GM18499 (cell line): ENCODE data around the gene SLC2A6.

Experiments used
- ATAC-seq: cut with Tn5 transposase; IDR thresholded peaks from one replicate; pipeline ENCODE4 v1.9.1; 2021; ENCODE audit warnings: moderate number of reproducible peaks; ENCODE audit not compliant: insufficient read depth, unreplicated experiment

Gene SLC2A6, protein sequence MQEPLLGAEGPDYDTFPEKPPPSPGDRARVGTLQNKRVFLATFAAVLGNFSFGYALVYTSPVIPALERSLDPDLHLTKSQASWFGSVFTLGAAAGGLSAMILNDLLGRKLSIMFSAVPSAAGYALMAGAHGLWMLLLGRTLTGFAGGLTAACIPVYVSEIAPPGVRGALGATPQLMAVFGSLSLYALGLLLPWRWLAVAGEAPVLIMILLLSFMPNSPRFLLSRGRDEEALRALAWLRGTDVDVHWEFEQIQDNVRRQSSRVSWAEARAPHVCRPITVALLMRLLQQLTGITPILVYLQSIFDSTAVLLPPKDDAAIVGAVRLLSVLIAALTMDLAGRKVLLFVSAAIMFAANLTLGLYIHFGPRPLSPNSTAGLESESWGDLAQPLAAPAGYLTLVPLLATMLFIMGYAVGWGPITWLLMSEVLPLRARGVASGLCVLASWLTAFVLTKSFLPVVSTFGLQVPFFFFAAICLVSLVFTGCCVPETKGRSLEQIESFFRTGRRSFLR

DNA sequence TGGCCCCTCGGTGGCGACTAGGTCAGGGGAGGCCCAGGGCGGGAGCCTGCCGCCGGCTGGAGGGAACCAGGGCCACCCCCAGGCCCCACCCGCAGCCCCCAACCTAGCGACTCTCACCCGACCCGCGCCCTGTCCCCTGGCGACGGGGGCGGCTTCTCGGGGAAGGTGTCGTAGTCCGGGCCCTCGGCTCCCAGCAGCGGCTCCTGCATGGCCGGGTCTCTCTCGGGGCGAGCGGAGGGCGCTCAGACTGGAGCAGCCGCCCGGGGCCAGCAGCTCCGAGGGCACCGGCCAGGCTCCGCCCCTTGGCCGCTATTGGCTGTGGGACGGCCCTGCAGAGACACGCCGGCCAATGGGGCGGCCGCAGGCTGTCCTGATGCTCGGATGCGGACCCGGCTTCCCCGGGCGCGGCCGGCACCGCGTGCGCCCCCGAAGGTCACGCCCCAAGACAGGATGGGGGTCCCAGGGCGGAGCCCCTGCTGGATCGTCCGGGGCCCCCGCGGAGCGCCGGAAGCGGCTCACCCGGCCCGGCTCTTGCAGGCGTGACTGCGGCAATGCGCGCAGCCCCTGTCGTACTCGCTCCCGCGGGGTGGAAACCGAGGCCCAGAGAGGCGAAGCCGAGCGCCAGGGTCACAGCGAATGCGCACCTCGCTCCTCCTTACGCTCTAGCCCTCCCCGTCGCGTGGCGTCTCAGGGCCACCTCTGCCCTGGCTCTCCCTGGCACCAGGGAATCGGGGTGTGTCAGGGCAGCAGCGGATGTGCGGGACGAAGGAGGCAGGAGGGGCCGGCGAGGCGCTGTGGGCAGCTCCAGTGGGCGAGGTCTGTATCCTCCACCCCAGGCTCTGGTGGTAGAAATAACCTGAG, at the start of gene SLC2A6:
TSS of gene SLC2A6 (minus strand) at position 249 of the 861 bp plus-strand sequence. CDS start at position 209, 40 bp downstream.
- ATAC-seq: no peak

DNA sequence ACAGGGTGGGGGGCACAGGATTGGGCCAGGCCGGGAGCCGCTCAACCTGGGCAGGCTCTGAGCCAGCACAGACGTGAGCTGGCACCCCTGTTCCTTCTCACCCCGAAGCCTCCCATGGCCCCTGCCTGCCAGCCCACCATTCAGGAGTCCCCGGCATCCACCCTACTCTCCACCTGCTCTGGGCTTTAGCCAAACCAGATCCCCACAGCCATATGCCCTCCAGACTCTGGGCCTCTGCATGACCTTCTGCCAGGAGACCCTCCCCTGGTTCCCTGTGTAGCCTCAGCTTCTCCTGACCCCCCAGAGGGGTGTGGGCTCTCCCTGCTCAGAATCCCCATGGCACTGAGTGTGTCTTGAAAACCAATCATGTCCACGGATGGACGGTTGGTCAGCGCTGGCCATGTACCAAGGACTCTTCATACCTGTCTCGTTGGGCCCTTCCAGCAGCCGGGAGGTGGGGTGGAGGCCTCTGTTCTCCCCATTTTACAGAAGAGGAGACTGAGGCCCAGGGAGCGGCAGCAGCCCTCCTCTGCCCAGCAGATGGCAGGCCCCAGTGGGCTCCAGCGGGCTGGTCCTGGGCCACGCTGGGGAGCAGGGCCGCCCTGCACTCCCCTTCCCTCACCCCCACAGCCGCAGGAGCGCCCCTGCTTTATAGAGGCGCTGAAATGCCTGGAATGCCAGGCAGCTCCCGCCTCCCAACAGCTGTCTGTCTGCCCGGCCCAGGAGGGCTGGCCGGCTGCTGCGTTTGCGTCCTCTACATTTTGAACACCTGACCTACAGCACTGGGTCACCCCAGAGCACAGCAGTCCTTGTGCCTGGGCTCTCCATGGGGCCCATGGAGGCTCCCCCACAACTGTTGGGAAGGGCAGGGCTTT, 49.3 kb upstream of the SLC2A6 start:
- no peak for ATAC-seq

DNA sequence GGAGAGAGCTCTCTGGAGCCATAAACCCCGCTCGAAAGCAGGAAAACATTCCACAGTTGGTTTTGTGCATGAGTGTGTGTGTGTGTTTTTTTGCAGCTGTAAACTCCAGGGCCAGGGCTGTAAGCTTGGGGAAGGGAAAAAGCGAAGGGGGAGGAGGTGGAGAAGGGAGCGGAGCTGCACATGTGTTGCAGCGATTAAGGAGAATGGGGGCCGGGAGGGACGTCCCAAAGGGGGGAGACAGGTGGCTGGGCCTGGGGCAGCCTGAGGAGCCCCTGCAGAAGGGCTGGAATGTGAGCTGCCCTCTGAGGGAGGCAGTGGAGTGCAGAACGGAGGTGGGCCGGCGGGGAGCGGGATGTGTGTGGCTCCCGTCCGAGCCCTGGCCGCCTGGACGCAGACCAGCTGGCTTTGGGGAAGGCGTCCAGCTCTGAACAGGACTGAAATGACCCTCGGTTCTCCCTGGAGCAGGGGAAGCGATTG, 48.6 kb upstream of the SLC2A6 start:
- ATAC-seq: no peak

DNA sequence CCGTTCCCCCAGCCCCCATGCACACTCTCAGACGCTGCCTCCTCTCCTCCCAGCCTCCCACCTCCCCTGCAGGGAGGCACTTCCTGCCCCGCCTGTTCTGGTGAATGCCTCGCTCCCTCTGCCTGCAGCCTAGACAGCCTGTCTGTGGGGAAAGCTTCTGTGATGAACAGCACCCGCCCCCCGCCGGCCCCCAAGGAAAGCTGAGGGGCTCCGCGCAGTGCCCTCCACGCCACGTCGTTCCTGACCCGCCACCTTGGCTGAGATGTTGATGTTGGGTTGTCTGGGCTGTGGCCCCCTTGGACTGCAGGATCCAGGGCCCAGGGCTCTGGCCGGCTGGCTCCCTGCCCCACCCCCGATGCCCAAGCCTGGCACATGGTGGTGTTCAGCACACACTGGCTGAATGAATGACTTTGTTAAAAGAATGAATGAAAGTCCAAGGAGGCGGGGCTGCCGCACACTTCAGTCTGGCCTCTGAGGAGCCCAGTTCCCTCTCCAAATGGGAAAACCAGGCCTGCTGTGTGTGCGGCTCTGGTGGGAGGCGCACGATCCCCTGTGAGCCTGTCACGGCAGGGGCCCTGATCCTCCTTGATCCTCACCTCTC, 47.9 kb upstream of the SLC2A6 start:
- no peak for ATAC-seq

DNA sequence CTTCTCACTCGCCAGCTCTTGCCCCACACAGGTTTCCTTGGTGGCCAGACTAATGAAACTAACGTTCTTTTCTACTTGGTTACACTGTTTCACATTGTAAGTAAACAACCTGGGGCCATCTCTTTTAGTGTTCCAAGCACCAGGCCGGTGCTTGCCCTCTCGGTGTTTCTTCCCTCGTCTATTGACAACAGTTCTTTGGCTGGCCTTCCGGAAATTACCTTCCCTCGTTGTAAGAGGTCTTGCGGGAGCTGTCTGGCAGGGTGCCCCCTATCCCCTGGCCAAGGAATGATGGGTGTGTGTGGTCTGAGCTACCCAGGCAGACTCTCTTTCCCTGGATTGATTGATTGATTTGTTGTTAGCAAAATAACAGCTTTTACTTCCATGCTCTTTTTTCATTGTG, 46.8 kb upstream of the SLC2A6 start:
- no peak for ATAC-seq

DNA sequence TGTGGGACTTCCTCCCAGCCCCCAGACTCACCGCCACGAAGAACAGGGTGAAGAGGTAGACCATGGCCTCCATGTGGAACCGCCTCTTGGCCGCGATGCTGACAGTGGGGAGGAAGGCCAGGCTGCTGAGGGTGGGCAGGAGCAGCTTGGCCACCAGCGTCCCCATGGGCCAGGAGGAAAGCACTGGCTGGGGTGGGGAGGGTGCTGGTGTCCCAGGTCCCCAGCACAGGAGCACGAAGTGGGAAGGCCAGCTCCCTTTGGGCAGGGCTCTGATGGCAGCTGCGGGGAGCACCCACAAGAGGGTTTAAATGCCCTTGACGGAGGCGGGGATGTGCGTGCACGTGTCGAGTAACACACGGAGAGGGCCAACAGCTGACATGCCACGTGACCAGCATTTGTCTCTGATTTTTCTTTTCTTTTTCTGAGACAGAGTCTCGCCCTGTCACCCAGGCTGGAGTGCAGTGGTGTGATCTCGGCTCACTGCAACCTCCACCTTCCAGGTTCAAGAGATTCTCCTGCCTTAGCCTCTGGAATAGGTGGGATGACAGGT, 45.9 kb upstream of the SLC2A6 start, which contains the start of gene MYMK:
TSS of gene MYMK (minus strand) at position 281 of the 550 bp plus-strand sequence. CDS start at position 166, 115 bp downstream.
- ATAC-seq: no peak

DNA sequence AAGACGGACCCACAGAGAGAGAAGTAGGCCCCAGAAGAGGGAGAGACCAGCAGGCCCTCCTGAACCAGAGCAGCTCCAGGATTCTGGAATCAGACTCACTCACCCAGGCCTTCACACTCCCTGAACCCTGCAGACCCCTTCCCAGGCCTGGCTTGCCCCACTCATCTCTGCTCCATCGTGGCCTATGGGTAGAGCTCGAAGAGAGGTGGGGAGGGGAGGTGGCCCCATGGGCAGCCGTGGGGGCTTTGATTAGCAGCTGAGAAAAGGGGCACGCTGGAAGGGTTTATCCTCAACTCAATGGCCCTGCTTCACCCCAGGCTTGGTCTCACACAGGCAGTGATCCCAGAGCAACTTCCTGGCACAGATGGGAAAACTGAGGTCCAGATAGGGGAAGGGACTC, 45.2 kb upstream of the SLC2A6 start:
- ATAC-seq: no peak

DNA sequence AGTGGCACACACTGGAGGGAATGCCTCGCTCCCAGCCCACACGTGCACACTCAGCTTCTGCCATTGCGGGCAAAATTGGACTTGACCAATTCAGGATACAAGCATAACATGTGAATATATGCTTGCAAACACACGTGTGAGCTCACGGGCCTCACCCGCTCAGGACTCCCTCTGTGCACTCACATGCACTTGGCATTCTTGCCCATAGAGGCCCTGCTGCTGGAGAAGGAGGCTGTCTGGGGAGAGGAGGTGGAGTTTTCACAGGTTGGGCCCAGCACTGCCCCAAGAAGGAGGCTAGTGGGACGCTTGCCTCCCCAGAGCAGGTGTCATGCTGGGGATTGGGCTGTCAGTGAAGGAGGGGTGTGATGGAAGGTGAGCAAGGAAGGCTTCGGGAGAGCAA, 44.2 kb upstream of the SLC2A6 start:
- ATAC-seq: no peak

DNA sequence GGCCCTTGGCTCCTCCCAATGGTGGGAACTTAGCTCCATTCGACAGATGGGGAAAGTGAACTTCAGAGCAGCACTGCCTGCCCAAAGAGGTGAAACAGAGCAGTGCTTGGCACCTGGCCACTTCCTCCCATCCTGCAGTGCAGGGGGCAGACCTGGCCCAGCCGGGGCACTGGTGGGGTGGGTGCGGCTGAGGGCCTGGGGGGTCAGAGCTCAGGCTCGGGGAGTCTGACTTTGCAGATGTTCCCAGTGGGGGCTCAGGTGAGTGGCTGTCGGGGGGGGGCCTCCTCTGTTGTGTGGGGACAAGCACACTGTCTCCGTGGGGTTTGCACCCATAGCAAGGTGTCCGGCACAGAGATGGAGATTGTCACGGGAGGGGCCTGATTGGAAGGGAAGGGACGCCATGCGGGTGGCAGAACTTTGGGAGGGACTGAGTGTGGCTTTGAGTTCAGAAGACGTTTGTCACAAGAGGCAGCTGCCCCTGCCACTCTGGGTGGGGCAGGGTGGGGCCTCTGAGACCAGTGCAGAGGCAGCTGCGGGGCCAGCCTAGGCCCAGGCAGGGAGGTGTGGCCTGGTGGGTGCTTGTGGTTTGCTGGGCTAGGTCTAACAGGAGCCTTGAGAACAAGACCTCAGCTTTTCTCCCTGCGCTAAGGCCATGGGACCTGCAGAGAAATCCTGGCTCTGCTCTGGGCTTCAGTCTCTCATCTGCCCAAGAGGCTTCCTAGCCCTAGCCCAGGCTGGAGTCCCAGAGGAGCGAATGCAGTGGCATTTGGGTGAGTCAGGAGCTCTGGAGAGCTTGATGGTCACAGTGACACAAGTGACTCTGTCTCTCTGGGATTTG, 43.4 kb upstream of the SLC2A6 start:
- ATAC-seq: no peak

DNA sequence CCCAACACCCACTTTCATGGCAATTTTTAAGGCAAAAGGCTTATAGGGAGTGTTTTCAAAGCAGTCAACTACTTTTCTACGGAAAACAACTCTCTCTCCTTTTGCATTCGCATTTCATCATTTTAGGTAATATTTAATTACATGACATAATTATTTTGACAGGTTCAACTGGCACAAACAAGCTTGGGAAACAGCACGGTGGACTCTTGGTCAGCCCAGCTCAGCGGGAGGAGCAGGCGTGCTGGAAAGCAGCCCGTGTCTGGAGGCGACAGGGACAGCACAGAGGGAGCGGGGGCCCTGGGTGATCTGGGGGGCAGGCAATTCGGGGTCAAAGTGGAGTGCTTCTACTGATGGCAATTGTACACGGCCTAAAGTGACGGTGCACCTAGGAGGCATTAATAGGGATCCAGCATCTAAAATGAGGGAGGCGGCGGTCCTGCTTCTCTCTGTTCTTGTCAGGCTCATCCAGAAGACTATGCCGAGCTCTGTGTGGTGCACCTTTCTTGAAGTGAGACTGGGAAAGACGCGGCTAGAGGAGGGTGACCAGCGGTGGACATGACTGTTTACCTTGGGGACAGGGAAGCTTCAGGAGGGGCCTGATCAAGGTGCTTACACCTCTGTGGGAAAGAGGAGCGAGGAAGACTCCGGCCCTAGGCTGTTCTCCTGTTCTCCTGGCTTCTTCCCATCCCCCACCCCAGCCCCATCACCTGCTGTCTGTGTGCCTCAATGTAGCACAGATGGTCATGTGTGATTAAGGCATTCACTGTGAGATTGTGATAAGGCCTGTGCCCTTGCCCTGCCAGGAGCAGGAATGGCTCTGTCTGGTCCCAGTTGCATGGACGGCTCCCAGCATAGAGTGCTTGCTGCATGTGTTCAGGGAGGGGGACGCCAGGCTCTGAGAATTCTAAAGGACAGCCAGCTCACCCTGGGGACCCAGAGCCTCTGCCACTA, 42.5 kb upstream of the SLC2A6 start:
- ATAC-seq: no peak

DNA sequence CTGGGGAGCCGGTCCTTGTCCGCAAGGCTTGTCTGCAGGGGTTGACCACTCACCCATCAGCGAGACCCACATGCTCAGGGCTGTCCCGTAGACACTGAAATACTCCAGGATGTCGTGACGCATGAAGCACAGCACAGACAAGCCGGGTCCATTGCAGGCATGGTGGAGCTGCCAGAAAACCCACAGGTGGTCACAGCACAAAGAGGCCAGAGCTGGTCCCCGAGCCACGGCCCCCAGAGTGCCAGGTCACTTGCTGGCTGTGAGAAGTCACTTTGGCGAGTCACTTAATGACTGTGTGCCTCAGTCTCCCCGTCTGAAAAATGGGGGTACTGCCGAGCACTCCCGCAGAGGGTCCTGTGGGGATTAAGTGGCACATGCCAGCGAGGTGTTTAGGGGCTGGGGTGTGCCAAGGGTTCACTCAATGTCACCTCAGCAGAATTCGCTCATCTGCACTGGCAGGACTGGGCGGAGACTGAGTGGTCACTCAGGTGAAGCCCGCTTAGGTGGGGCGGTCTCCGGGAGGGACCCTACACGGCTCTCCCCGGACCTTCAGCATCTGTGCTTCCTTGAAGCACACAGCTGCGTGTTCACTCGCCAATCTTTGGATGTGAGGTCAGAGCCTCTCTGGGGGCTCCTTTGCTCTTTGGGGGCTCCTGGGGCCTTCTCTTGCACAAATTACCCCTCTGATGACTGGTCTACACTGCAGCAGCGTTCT, 41.4 kb upstream of the SLC2A6 start:
- ATAC-seq: no peak

DNA sequence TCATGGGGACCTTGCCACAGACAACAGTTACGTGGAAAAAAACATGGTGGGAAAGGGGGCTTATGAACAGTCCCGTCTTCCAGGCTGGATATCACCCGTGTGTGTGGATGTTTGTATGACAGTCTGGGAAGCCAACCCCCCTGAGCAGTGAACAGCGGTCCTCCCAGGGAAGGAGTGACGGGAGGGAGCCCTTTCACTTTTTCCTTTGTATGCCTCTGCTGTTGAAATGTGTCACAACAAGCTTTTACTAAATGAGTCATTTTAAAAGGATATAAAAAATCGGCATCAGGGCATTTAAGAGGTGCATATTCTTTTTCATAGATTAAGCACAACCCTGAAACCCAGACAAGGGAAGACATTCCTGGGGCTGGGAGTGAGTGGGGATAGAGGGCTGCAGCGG, 40.8 kb upstream of the SLC2A6 start:
- no peak for ATAC-seq

DNA sequence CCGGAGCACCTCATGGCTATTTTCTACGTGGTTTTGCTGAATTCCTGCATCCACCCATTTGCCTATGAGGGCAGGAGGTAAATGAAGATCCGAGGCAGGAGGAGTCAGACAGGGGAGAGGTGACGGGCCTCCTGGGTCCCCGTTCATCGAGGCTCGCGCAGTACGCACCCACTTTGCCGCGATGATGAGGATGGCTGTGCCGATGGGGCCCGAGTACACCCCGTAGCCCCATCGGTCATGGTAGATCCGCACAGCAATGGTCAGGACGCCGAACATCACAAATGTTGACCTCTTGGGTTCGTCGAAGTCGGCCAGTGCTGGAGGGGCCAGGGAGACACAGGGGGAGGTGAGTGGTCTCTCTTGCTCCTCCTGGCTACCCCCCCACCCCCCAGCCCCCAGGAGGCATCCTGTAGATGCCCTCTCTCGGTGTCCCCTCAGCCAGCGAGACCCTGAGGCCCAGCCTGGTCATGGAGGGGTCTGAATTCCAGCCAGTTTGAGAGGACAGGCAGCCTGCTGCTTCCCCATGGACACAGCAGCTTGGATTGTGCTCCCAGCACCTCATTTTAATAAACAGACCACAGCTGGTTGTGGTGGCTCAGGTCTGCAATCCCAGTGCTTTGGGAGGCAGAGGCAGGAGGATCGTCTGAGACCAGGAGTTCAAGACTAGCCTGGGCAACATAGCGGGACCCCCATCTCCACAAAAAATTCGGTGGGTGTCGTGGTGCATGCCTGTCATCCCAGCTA, 40.0 kb upstream of the SLC2A6 start:
- no peak for ATAC-seq

DNA sequence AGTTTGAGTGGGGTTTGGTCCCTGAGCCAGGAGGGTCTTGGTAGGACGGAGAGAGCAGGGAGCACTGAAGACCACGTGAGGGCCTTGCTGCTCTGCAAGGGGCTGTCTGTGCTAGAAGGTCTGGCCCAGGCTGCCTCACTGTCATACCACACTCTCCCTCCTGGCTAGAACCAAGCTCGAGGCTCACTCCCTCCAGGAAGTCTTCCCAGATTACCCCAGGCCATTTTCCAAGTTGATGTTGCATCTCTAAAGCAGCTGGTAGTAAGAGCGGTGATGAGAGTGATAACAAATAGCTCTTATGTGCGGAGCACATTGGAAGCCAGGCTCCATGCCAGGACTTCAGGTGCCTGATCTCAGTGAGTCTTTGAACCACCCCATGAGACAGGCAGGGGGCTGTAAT, 39.3 kb upstream of the SLC2A6 start:
- ATAC-seq: no peak

DNA sequence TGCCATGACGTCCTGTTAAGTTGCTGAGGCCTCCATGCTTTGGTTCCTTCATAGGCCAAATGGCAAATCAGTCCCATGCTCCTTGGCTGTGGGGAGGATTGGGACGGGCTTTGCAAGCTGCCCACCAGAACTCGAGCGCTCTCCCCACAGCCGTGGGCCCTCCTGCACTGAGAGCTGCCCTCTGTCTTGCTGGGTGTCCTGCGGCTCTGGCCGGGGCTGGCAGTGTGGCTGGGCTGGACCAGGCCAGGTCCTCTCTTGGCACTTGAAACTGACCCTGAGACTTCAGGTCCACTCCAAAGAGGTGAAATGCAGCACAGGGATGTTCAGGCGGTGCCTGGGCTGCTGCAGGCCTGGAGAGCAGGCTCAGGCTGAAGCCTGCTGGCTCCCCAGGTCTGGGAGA, 38.8 kb upstream of the SLC2A6 start:
- no peak for ATAC-seq

DNA sequence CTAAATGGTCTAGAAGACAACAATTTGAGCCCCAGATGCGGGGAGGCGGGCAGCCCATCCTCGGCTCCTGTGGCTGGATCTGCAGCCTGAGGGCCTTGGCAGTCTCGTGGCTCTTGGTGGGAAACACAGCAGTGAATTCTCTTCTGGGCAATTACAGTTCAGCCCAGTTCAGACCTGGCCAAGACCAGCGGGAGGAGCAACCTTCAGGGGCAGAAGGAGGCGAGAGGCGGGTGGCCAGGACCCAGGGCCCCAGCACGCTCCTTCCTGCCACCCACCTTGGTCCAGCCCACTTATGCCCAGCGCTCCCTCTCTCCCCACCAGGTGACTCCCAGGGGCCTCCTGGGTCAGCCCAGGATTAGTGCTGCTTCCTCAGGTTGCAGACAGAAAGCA, 38.1 kb upstream of the SLC2A6 start:
- ATAC-seq: no peak
